Naive B cell (primary cell): ENCODE results near the gene SOS1. TPM values are rescaled to one million over a fixed set of nuclear protein-coding genes. Genes with fewer than 3 reads are reported as not detected.
A peak's percentile ranks its signal among the peaks of the same experiment; 100 is the strongest.

Experiments used
- ATAC-seq, 2 donors: fragments of 150-1000 bp; cut with Tn5 transposase; 2 replicates each; pipeline ENCODE4 v1.10.0; 2021; ENCODE audit warnings: low read depth in 2 of 2, mild to moderate bottlenecking in 2 of 2, moderate library complexity in 2 of 2
- DNase-seq: peaks from one replicate; pipeline ENCODE4 v3.0.0; 2022
- H3K27ac Mint-ChIP-seq, 6 donors: one replicate each; pipeline ENCODE4 v1.8.0; 2020 to 2022; ENCODE audit warnings: mild to moderate bottlenecking in 6 of 6, mixed read lengths in 6 of 6, moderate library complexity in 5 of 6, inconsistent platforms in 2 of 6
- H3K27me3 Mint-ChIP-seq, 3 donors: one replicate each; pipeline ENCODE4 v1.8.0; 2021 to 2022; ENCODE audit warnings: mixed read lengths in 3 of 3, mild to moderate bottlenecking in 1 of 3
- H3K36me3 Mint-ChIP-seq, 2 donors: one replicate each; pipeline ENCODE4 v1.8.0; 2020 to 2022; ENCODE audit warnings: mixed read lengths in 2 of 2, inconsistent platforms in 1 of 2, mild to moderate bottlenecking in 1 of 2
- H3K4me1 Mint-ChIP-seq, 3 donors: one replicate each; pipeline ENCODE4 v1.8.0; 2020 to 2022; ENCODE audit warnings: mixed read lengths in 3 of 3, inconsistent platforms in 1 of 3, mild to moderate bottlenecking in 1 of 3, moderate library complexity in 1 of 3
- H3K4me3 Mint-ChIP-seq, 8 donors: one replicate each; pipeline ENCODE4 v1.8.0; 2020 to 2022; ENCODE audit warnings: mild to moderate bottlenecking in 8 of 8, mixed read lengths in 8 of 8, moderate library complexity in 8 of 8, inconsistent platforms in 2 of 8
- H3K9me3 Mint-ChIP-seq, 7 donors: one replicate each; pipeline ENCODE4 v1.8.0; 2020 to 2022; ENCODE audit warnings: mixed read lengths in 7 of 7, mild to moderate bottlenecking in 5 of 7, inconsistent platforms in 2 of 7, moderate library complexity in 1 of 7
- polyA plus RNA-seq, 6 donors: library from polyadenylated mRNA; unstranded; fragments of 300-500 nt; fragmentation: Illumina TruSeq; gene quantifications; one replicate each; pipeline ENCODE4 v1.2.3, GENCODE V29; 2021; ENCODE audit warnings: low read depth in 6 of 6

The SOS1 gene
- polyA plus RNA-seq, 6 donors from 2014 or later = 6.5 to 21.8 (median 11.5) TPM

DNA sequence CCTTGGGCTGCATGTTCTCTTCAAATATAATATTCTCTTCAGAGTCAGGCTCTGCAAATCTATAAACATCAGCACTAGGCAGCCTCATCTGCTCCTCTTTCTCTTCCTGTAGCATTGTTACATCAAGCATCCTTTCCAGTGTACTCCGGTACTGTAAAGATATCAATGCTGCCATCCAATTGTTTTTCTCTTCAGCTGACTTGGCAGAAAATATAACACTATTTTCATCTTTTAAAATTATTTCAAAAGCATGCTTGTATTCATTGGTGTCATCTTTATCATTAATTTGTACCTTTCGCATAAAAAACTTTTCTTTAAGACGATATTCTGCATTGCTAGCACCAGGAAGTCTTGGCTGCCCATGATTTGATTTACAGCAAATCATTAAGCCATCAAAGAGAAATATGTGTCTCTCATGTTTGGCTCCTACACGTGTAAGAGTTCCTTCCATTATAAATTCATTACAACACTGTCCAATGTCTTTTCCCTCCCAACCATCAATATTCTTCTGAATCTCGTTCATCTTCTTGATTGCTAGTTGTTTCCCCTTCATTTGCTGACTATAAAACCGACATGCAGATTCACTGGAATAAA lies 98.1 kb downstream of the SOS1 start:
- H3K27me3 Mint-ChIP-seq = no peaks in the 10 kb centered on the region
- peaks cover 6 to 7% of the 10 kb centered on the region in 2 donors for H3K36me3 Mint-ChIP-seq
- H3K9me3 Mint-ChIP-seq = no peaks in the 10 kb centered on the region
- DNase-seq (no peak), ATAC-seq (no peak)
- no peaks in the 10 kb centered on the region for H3K4me1 Mint-ChIP-seq
- no peak overlapping the region for H3K4me3 Mint-ChIP-seq
- peak overlapping the region in 4 of 6 donors; percentile 7 to 76 (median 34) for H3K27ac Mint-ChIP-seq

GRCh38 chr2:39020383-39020782 lies 100.5 kb downstream of the SOS1 start:
- ATAC-seq (no peak), DNase-seq (no peak)
- peaks cover 6 to 7% of the 10 kb centered on the region in 2 donors for H3K36me3 Mint-ChIP-seq
- H3K9me3 Mint-ChIP-seq = no peaks in the 10 kb centered on the region
- H3K4me1 Mint-ChIP-seq = no peaks in the 10 kb centered on the region
- H3K27me3 Mint-ChIP-seq = no peaks in the 10 kb centered on the region
- no peak overlapping the region for H3K4me3 Mint-ChIP-seq
- H3K27ac Mint-ChIP-seq = no peak overlapping the region

GRCh38 chr2:39018638-39019037 lies 102.2 kb downstream of the SOS1 start:
- Mint-ChIP-seq H3K27ac (no peak overlapping the region), H3K9me3 (no peaks in the 10 kb centered on the region)

DNA sequence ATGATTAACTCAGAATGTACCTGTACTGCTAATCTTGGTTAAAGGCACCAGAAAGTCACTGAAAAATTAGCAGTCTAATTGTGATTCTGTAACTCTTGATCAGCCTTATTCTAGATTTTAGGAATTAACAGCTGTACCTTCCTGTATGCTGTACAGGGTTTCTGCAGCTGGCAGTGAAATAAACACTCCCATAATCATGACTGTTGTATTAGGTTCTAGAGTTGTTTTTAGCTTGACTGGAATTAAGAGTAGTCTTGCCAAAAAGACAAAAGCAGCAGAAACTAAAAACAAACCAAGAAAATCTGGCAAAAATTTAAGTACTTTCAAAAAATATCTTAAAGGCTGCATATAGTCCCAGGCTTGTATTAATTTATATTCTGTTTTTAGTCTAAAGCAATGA lies 103.5 kb downstream of the SOS1 start:
- Mint-ChIP-seq H3K4me1 (no peaks in the 10 kb centered on the region), H3K27me3 (no peaks in the 10 kb centered on the region), H3K36me3 (peaks cover 0 to 14% of the 10 kb centered on the region in 2 donors), H3K27ac (no peak overlapping the region), H3K9me3 (no peaks in the 10 kb centered on the region), H3K4me3 (no peak overlapping the region)
- ATAC-seq = no peak
- no peak for DNase-seq

More at GRCh38 chr2:39018638-39019037, 102.2 kb downstream of the SOS1 start:
- no peak for ATAC-seq
- H3K4me1 Mint-ChIP-seq = no peaks in the 10 kb centered on the region
- H3K36me3 Mint-ChIP-seq = peaks cover 6 to 13% of the 10 kb centered on the region in 2 donors
- DNase-seq = no peak
- H3K27me3 Mint-ChIP-seq = no peaks in the 10 kb centered on the region
- H3K4me3 Mint-ChIP-seq = no peak overlapping the region

GRCh38 chr2:39015424-39015823 lies 105.4 kb downstream of the SOS1 start:
- Mint-ChIP-seq H3K4me3 (no peak overlapping the region), H3K4me1 (no peaks in the 10 kb centered on the region), H3K27ac (peak overlapping the region in 1 of 6 donors; percentile 87), H3K27me3 (no peaks in the 10 kb centered on the region), H3K36me3 (peaks cover 2 to 26% of the 10 kb centered on the region in 2 donors), H3K9me3 (no peaks in the 10 kb centered on the region)
- DNase-seq (no peak), ATAC-seq (no peak)

GRCh38 chr2:39013871-39014270 lies 107.0 kb downstream of the SOS1 start:
- no peak overlapping the region for H3K27ac Mint-ChIP-seq
- peaks cover 17 to 41% of the 10 kb centered on the region in 2 donors for H3K36me3 Mint-ChIP-seq
- no peak overlapping the region for H3K4me3 Mint-ChIP-seq
- H3K9me3 Mint-ChIP-seq = peaks cover 0 to 7% (median 2%) of the 10 kb centered on the region in 7 donors
- H3K4me1 Mint-ChIP-seq = peaks cover 0 to 2% (median 2%) of the 10 kb centered on the region in 3 donors
- DNase-seq (no peak), ATAC-seq (no peak)
- H3K27me3 Mint-ChIP-seq = no peaks in the 10 kb centered on the region

DNA sequence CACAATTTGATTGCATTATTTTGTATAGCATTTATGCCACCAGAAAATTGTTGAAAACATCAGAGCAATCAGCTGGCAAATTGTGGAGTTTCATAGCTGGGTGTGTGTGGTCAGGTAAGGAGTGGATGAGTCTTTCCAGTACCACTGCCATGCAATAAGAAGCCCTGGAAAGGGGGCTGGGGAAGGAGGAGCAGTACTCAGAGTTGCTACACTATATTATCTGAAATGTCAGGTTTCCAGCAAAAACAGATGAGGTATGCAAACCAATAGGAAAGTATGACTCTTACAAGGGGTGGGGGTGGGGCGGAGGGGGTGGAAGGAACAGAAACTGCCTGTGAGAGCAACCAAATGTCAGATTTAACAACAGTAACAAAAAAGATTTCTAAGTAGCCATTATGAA lies 112.2 kb downstream of the SOS1 start:
- H3K36me3 Mint-ChIP-seq = peaks cover 39 to 65% of the 10 kb centered on the region in 2 donors

GRCh38 chr2:39007875-39008504 lies 112.9 kb downstream of the SOS1 start:
- no peak for DNase-seq
- peaks cover 39 to 62% of the 10 kb centered on the region in 2 donors for H3K36me3 Mint-ChIP-seq
- ATAC-seq = no peak
- H3K27ac Mint-ChIP-seq = peak overlapping the region in 2 of 6 donors; percentile 33 to 71
- no peak overlapping the region for H3K4me3 Mint-ChIP-seq
- H3K27me3 Mint-ChIP-seq = no peaks in the 10 kb centered on the region
- H3K4me1 Mint-ChIP-seq = peaks cover 0 to 12% (median 5%) of the 10 kb centered on the region in 3 donors
- H3K9me3 Mint-ChIP-seq = peaks cover 0 to 9% (median 2%) of the 10 kb centered on the region in 7 donors

More for the DNA sequence above, 112.2 kb downstream of the SOS1 start:
- ATAC-seq (no peak), DNase-seq (no peak)
- Mint-ChIP-seq H3K27me3 (no peaks in the 10 kb centered on the region), H3K4me3 (peak overlapping the region in 1 of 8 donors; percentile 80), H3K9me3 (peaks cover 0 to 9% (median 2%) of the 10 kb centered on the region in 7 donors), H3K27ac (peak overlapping the region in 3 of 6 donors; percentile 24 to 91 (median 71)), H3K4me1 (peaks cover 0 to 12% (median 5%) of the 10 kb centered on the region in 3 donors)

GRCh38 chr2:39000552-39000951 lies 120.3 kb downstream of the SOS1 start:
- Mint-ChIP-seq H3K36me3 (peaks cover 27% of the 10 kb centered on the region in 2 donors), H3K4me1 (peaks cover 0 to 1% (median 0%) of the 10 kb centered on the region in 3 donors), H3K4me3 (no peak overlapping the region), H3K27me3 (no peaks in the 10 kb centered on the region), H3K9me3 (no peaks in the 10 kb centered on the region), H3K27ac (peak overlapping the region in 1 of 6 donors; percentile 68)
- no peak for DNase-seq
- ATAC-seq = no peak

- H3K27me3 Mint-ChIP-seq = no peaks in the 10 kb centered on the region
- H3K4me1 Mint-ChIP-seq = no peaks in the 10 kb centered on the region
- no peak overlapping the region for H3K27ac Mint-ChIP-seq
- DNase-seq (no peak), ATAC-seq (no peak)
- H3K9me3 Mint-ChIP-seq = no peaks in the 10 kb centered on the region
- H3K4me3 Mint-ChIP-seq = no peak overlapping the region
- peaks cover 20 to 24% of the 10 kb centered on the region in 2 donors for H3K36me3 Mint-ChIP-seq
These were observed 123.1 kb downstream of the SOS1 start for GRCh38 chr2:38997781-38998180.

- H3K36me3 Mint-ChIP-seq = peaks cover 2 to 35% of the 10 kb centered on the region in 2 donors
- H3K4me1 Mint-ChIP-seq = no peaks in the 10 kb centered on the region
- no peak for DNase-seq
- H3K27me3 Mint-ChIP-seq = no peaks in the 10 kb centered on the region
- no peaks in the 10 kb centered on the region for H3K9me3 Mint-ChIP-seq
- H3K27ac Mint-ChIP-seq = peak overlapping the region in 1 of 6 donors; percentile 84
- H3K4me3 Mint-ChIP-seq = no peak overlapping the region
- ATAC-seq = no peak
These were observed 129.0 kb downstream of the SOS1 start for GRCh38 chr2:38991899-38992298.

DNA sequence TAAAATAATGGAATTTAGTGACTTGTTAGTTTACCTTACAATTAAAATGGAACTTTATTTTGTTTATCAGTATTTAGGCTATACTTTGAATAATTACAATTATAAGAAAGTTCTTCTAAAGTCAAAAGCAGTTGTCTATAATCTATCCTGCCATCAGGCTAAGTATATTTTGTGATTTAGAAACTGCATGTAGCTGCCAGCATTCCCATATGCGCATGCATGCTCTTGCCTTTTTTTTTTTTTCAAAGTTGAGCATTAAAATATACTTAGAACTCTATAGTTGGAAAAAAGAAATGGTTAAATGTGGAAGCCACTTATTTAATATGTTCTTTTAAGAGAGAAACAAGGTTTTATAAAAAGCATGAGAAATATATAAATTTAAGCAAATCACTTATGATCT lies 132.1 kb downstream of the SOS1 start:
- Mint-ChIP-seq H3K36me3 (peaks cover 10 to 35% of the 10 kb centered on the region in 2 donors), H3K9me3 (no peaks in the 10 kb centered on the region), H3K4me3 (no peak overlapping the region), H3K27ac (no peak overlapping the region), H3K27me3 (no peaks in the 10 kb centered on the region), H3K4me1 (no peaks in the 10 kb centered on the region)
- ATAC-seq = no peak
- no peak for DNase-seq

GRCh38 chr2:38982498-38982897 lies 138.4 kb downstream of the SOS1 start:
- Mint-ChIP-seq H3K36me3 (peaks cover 10 to 18% of the 10 kb centered on the region in 2 donors), H3K4me1 (no peaks in the 10 kb centered on the region), H3K27me3 (no peaks in the 10 kb centered on the region), H3K27ac (peak overlapping the region in 1 of 6 donors; percentile 23), H3K9me3 (no peaks in the 10 kb centered on the region), H3K4me3 (no peak overlapping the region)
- no peak for DNase-seq
- ATAC-seq = no peak

DNA sequence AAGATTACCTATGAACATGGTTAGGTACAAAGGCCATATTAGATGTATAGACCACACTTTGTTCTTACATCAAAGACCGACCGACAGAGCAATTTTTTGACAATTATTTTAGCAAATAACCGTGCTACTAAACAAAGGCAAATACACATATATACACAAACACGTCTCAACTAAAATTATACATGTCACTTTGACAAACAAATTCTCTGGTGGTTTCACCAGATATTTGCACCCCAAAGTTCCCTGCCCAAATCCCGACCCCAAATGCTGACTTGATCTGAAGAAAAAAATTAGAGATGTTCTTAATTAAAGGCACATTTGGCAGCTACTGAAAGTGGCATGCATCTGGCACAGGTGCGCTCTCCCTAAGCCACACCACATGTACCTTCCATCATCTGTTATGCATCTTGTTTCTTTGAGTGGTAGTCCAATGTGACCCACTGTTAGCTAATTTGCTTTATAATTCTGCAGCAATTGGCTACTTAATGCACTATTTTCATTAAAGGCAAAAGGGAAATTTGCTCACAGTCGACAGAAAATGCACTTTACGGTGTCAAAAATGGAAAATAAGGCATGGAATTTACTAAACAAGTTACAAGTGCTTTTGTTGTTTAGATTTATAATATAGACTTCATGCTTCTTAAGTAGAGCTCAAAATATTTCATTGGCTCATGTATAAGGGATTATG lies 139.0 kb downstream of the SOS1 start:
- Mint-ChIP-seq H3K4me3 (no peak overlapping the region), H3K4me1 (no peaks in the 10 kb centered on the region), H3K9me3 (no peaks in the 10 kb centered on the region), H3K36me3 (peaks cover 10 to 14% of the 10 kb centered on the region in 2 donors), H3K27ac (no peak overlapping the region), H3K27me3 (no peaks in the 10 kb centered on the region)
- no peak for DNase-seq
- ATAC-seq = no peak
